Colonic mucosa (tissue), 4 donors: Measurements from ENCODE around the gene MANSC1. TPM values are rescaled to one million over a fixed set of nuclear protein-coding genes. Genes with fewer than 3 reads are reported as not detected.

Experiments used
- DNase-seq: peaks from one replicate; pipeline ENCODE4 v3.0.0-alpha.2; 2020
- H3K27ac ChIP-seq: fragments of 200-600 bp; one replicate; pipeline ENCODE4 v1.8.0; 2021
- H3K27me3 ChIP-seq: fragments of 200-600 bp; one replicate; pipeline ENCODE4 v1.8.0; 2021
- H3K36me3 ChIP-seq: fragments of 200-600 bp; one replicate; pipeline ENCODE4 v1.8.0; 2021
- H3K4me1 ChIP-seq: fragments of 200-600 bp; one replicate; pipeline ENCODE4 v1.8.0; 2021; ENCODE audit warnings: mild to moderate bottlenecking
- H3K4me3 ChIP-seq: fragments of 200-600 bp; one replicate; pipeline ENCODE4 v1.8.0; 2021
- H3K9ac ChIP-seq, 2 donors: one replicate each; pipeline ENCODE4 v1.7.0; 2013; ENCODE audit warnings: control low read depth in 2 of 2, low read depth in 2 of 2, low read length in 2 of 2
- H3K9me3 ChIP-seq: fragments of 200-600 bp; one replicate; pipeline ENCODE4 v1.8.0; 2021
- intact Hi-C: fragments of 100-400 bp; cut with DNase I; formaldehyde crosslinking; loops from one replicate; pipeline ENCODE4 v1.14.1; 2022
- total RNA-seq, 2 donors: library from RNA; stranded (reverse); fragmentation: NEBNext Ultra II Directional in 1 of 2; extraction: Animal tissue kit (Norgen Biotek cat#: 25700) in 1 of 2; gene quantifications; one replicate each; pipeline ENCODE4 v1.2.1, GENCODE V29; 2021
- TF ChIP-seq, protein P1 (sequence below): fragments of 200-600 bp; IDR thresholded peaks from one replicate; pipeline ENCODE4 v1.8.0; 2022; ENCODE audit warnings: antibody characterized with exemption, mild to moderate bottlenecking
- donor health status: healthy.
- donor health status: DM: no; HTN: no; CAD: no.
- donor health status: DM: no; HTN: no; CAD: no.

MANSC1 gene
- total RNA-seq, 2 donors from 2014 or later: 63.6 to 66.0 TPM

DNA sequence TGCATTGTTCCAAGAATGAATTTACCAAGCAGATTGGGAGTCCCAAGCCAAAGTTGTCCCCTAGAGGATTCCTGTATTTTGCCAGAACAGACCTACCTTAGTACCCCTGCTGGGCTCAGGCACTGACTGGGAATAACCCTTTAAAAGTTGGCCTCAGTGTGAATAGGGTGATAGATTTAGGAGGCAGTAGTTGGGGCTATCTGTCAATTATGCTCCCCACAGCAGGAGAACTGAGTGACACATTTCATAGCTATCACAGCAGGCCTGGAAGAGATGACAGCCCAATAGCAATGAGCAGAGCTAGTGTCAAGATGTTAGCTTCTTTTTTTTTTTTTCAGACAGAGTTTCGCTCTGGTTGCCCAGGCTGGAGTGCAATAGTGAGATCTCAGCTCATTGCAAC lies 68.9 kb downstream of the MANSC1 start:
- intact Hi-C loops: no loop called here
- no peaks in the 10 kb centered on the region for H3K9me3 ChIP-seq
- TF ChIP-seq, protein P1, sequence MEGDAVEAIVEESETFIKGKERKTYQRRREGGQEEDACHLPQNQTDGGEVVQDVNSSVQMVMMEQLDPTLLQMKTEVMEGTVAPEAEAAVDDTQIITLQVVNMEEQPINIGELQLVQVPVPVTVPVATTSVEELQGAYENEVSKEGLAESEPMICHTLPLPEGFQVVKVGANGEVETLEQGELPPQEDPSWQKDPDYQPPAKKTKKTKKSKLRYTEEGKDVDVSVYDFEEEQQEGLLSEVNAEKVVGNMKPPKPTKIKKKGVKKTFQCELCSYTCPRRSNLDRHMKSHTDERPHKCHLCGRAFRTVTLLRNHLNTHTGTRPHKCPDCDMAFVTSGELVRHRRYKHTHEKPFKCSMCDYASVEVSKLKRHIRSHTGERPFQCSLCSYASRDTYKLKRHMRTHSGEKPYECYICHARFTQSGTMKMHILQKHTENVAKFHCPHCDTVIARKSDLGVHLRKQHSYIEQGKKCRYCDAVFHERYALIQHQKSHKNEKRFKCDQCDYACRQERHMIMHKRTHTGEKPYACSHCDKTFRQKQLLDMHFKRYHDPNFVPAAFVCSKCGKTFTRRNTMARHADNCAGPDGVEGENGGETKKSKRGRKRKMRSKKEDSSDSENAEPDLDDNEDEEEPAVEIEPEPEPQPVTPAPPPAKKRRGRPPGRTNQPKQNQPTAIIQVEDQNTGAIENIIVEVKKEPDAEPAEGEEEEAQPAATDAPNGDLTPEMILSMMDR: no peak
- H3K9ac ChIP-seq: no peak overlapping the region
- H3K27me3 ChIP-seq: no peaks in the 10 kb centered on the region
- DNase-seq: no peak
- H3K27ac ChIP-seq: no peak overlapping the region
- no peak overlapping the region for H3K4me3 ChIP-seq
- no peaks in the 10 kb centered on the region for H3K4me1 ChIP-seq
- H3K36me3 ChIP-seq: no peaks in the 10 kb centered on the region

DNA sequence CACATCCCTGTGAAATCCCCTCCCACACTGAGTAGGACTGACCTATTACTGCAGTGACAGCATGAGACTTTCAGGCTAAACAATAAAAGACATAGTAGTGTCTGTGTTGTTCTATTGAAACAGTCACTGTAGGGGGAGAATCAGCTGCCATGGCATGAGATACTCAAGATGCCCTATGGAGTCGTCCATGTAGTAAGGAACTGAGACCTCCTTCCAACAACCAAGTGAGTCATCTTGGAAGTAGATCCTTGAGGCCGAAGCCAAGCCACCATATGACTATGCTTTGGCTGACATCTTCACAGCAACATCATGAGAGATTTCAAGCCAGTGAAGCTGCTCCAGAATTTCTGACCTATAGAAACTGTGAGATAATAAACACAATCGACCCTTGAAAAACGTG lies 71.1 kb downstream of the MANSC1 start:
- intact Hi-C loops: no loop called here
- H3K27me3 ChIP-seq: no peaks in the 10 kb centered on the region
- TF ChIP-seq, protein P1: no peak
- H3K9ac ChIP-seq: no peak overlapping the region
- no peaks in the 10 kb centered on the region for H3K4me1 ChIP-seq
- no peak for DNase-seq
- H3K27ac ChIP-seq: no peak overlapping the region
- no peaks in the 10 kb centered on the region for H3K36me3 ChIP-seq
- no peak overlapping the region for H3K4me3 ChIP-seq
- H3K9me3 ChIP-seq: no peaks in the 10 kb centered on the region

Other genes with a start within 250 kb of the MANSC1 start
- gene LRP6, start 83.2 kb downstream of the MANSC1 start, total RNA-seq: 10 to 100 TPM; 26.2 to 37.9 TPM
- gene BORCS5, start 6.8 kb upstream of the MANSC1 start, total RNA-seq: 10 to 100 TPM; 10.7 to 12.4 TPM
- 10 to 100 TPM; 47.5 to 60.2 TPM for gene DUSP16, start 212.6 kb upstream of the MANSC1 start, total RNA-seq